T-helper 2 cell treated with Interferon-gamma antibody and Interleukin-4, amounts not matched to agents 100 ng/mL and 5 ng/mL, for 36 hours (primary cell): ENCODE data around the gene MMP27. TPM values are rescaled to one million over a fixed set of nuclear protein-coding genes. Genes with fewer than 3 reads are reported as not detected.

Experiments used
- total RNA-seq: library from RNA; stranded (reverse); gene quantifications from 2 replicates; pipeline ENCODE4 v1.2.3, GENCODE V29; 2022

The MMP27 gene
- total RNA-seq, 1 donor from 2014 or later, result not detected

Other genes with a start within 250 kb of the MMP27 start
- not detected in 2 replicates for gene MMP7, start 175.0 kb downstream of the MMP27 start, total RNA-seq
- not detected in 2 replicates for gene MMP20, start 80.4 kb downstream of the MMP27 start, total RNA-seq
- not detected in 2 replicates for gene MMP8, start 19.2 kb upstream of the MMP27 start, total RNA-seq
- not detected in 2 replicates for gene MMP10, start 74.9 kb upstream of the MMP27 start, total RNA-seq
- not detected in 2 replicates for gene MMP1, start 92.4 kb upstream of the MMP27 start, total RNA-seq
- not detected in 2 replicates for gene MMP3, start 137.8 kb upstream of the MMP27 start, total RNA-seq
- gene MMP12, start 169.2 kb upstream of the MMP27 start, total RNA-seq, result not detected in 2 replicates
- gene MMP13, start 250.0 kb upstream of the MMP27 start, total RNA-seq, result not detected in 2 replicates